ENCODE measurements around the gene ZNF618. TPM values are rescaled to one million over a fixed set of nuclear protein-coding genes. Genes with fewer than 3 reads are reported as not detected.

The ZNF618 gene
- total and polyA plus RNA-seq, 2 experiments from 2014 or later: 2.3 to 5.1 TPM

DNA sequence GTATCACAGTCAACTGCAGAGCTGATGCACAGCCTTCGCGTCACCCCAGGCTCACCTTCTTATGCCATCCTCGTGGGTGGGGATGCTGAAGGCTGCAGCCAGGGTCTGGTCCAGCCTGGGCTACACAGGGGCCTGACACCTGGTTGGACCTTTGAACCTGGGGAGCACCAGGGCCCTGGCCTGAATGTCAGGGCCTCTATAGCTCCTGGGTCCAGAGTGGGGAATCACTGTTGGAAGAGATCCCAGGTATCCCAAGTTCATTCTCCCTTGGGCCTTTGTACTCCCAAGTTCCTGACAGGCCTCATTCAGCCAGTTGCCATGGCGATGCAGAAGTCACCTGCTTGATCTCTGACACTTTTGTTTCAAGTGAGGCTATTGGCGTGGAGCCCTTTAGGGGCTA lies 43.8 kb downstream of the ZNF618 start:
- H4K20me1 ChIP-seq (ENCODE audit: insufficient read depth): no peaks in the 10 kb centered on the region
- WGBS, 2 experiments (ENCODE audit: low coverage in 1 of 2, low lambda C conversion rate in 2 of 2, missing lambda C conversion rate in 2 of 2): 99 to 100% methylated on average over 5 of the region's 5 CpGs
- H3F3A ChIP-seq (ENCODE audit: insufficient read depth): 0 out of 2 replicates have a peak, but pooled peaks cover 4% of the 10 kb centered on the region

DNA sequence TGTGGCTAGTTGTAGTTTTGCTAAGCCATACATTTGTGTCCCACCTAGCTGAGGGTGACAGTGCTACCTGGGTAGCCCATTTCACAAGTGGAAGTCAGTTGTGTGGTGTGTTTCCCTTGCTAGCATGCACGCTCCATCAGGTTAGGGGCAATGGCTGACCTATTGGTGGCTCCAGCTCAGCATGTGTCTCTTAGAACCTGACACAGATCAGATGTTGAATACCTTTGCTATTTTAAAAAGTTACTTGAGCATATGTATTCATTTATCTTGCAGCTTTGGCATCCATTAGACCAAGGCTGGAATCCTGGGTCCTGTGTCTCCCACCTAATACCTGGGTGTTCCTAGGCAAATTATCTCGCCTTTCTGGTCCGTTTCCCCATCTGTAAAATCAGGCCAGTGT lies 44.8 kb downstream of the ZNF618 start:
- H3K79me2 ChIP-seq (ENCODE audit: insufficient read depth): peaks cover 62% of the 10 kb centered on the region
- TF ChIP-seq EZH2phosphoT487 (IDR thresholded peaks at IDR 0.05; ENCODE audit: insufficient read depth, low read depth) (no peak), EZH2 (IDR thresholded peaks at IDR 0.05; ENCODE audit: insufficient read depth, poor library complexity, severe bottlenecking) (no peak)
- no peak overlapping the region for H3K4me2 ChIP-seq (ENCODE audit: unreplicated experiment)
- DNase-seq: no peak
- no peaks in the 10 kb centered on the region for H3K36me3 ChIP-seq (ENCODE audit: low read depth)
- no peaks in the 10 kb centered on the region for H3K9me3 ChIP-seq (ENCODE audit: low read depth)
- no peak overlapping the region for H3K9ac ChIP-seq
- H3K4me3 ChIP-seq: no peak overlapping the region
- H2AFZ ChIP-seq: no peak overlapping the region
- no peaks in the 10 kb centered on the region for H4K20me1 ChIP-seq (ENCODE audit: insufficient read depth)
- H3F3A ChIP-seq (ENCODE audit: insufficient read depth): 0 out of 2 replicates have a peak, but pooled peaks cover 4% of the 10 kb centered on the region
- no peaks in the 10 kb centered on the region for H3K4me1 ChIP-seq (ENCODE audit: insufficient read depth)
- no peaks in the 10 kb centered on the region for H3K27me3 ChIP-seq (replicated peaks; ENCODE audit: insufficient read depth)
- no peak overlapping the region for H3K27ac ChIP-seq
- no peaks in the 10 kb centered on the region for H3K9me2 ChIP-seq (ENCODE audit: insufficient read depth)
- in situ Hi-C loops (cut with MboI): no loop called here
- 94 to 99% methylated on average over 3 of the region's 3 CpGs for whole genome bisulfite sequencing, 2 experiments (ENCODE audit: low coverage in 1 of 2, low lambda C conversion rate in 2 of 2, missing lambda C conversion rate in 2 of 2)

More for the DNA sequence above, 43.8 kb downstream of the ZNF618 start:
- H3K27me3 ChIP-seq (replicated peaks; ENCODE audit: insufficient read depth): no peaks in the 10 kb centered on the region
- TF ChIP-seq EZH2 (IDR thresholded peaks at IDR 0.05; ENCODE audit: insufficient read depth, poor library complexity, severe bottlenecking): no peak
- TF ChIP-seq EZH2phosphoT487 (IDR thresholded peaks at IDR 0.05; ENCODE audit: insufficient read depth, low read depth): no peak
- no peak for DNase-seq
- in situ Hi-C loops (cut with MboI): no loop called here
- H3K36me3 ChIP-seq (ENCODE audit: low read depth): no peaks in the 10 kb centered on the region
- no peaks in the 10 kb centered on the region for H3K4me1 ChIP-seq (ENCODE audit: insufficient read depth)
- H3K9me3 ChIP-seq (ENCODE audit: low read depth): no peaks in the 10 kb centered on the region
- no peak overlapping the region for H3K4me2 ChIP-seq (ENCODE audit: unreplicated experiment)
- no peak overlapping the region for H3K27ac ChIP-seq
- H2AFZ ChIP-seq: no peak overlapping the region
- no peak overlapping the region for H3K9ac ChIP-seq
- H3K79me2 ChIP-seq (ENCODE audit: insufficient read depth): peaks cover 53% of the 10 kb centered on the region
- H3K4me3 ChIP-seq: no peak overlapping the region
- no peaks in the 10 kb centered on the region for H3K9me2 ChIP-seq (ENCODE audit: insufficient read depth)

DNA sequence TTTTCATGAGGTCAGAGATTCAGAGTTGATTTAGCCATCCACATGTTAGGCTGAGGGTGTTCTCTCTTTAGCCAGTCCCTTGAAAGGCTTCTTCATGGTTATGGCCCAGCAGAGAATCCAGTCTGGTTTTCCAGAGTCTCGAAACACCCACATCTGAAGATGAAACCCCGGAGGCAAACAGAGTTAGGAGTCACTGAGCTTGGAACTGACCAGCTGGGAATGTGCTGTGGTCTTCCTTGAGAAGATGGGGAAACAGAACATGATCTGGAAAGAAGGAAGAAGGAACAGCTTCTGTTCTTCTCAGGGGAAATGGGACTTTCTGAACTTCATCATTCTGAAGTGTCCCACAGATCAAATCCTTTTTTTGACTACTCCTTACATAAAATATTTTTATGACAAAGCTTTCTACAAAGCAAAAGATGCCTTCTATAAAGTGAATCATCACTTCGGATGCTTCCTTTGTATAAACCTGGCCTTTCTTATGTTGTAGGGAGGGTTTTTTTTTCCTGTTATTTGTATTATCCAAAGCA lies 45.4 kb downstream of the ZNF618 start:
- H3F3A ChIP-seq (ENCODE audit: insufficient read depth): 0 out of 2 replicates have a peak, but pooled peaks cover 4% of the 10 kb centered on the region
- no peak overlapping the region for H3K4me2 ChIP-seq (ENCODE audit: unreplicated experiment)
- H3K9ac ChIP-seq: no peak overlapping the region
- TF ChIP-seq EZH2 (IDR thresholded peaks at IDR 0.05; ENCODE audit: insufficient read depth, poor library complexity, severe bottlenecking) (no peak), EZH2phosphoT487 (IDR thresholded peaks at IDR 0.05; ENCODE audit: insufficient read depth, low read depth) (no peak)
- no peaks in the 10 kb centered on the region for H4K20me1 ChIP-seq (ENCODE audit: insufficient read depth)
- H2AFZ ChIP-seq: no peak overlapping the region
- H3K9me3 ChIP-seq (ENCODE audit: low read depth): no peaks in the 10 kb centered on the region
- H3K36me3 ChIP-seq (ENCODE audit: low read depth): no peaks in the 10 kb centered on the region
- 95 to 100% methylated on average over 3 of the region's 3 CpGs for WGBS, 2 experiments (ENCODE audit: low coverage in 1 of 2, low lambda C conversion rate in 2 of 2, missing lambda C conversion rate in 2 of 2)
- no peaks in the 10 kb centered on the region for H3K27me3 ChIP-seq (replicated peaks; ENCODE audit: insufficient read depth)
- in situ Hi-C loops (cut with MboI): no loop called here
- no peak overlapping the region for H3K27ac ChIP-seq
- H3K4me1 ChIP-seq (ENCODE audit: insufficient read depth): no peaks in the 10 kb centered on the region
- H3K9me2 ChIP-seq (ENCODE audit: insufficient read depth): no peaks in the 10 kb centered on the region
- DNase-seq: no peak
- no peak overlapping the region for H3K4me3 ChIP-seq
- peaks cover 68% of the 10 kb centered on the region for H3K79me2 ChIP-seq (ENCODE audit: insufficient read depth)

DNA sequence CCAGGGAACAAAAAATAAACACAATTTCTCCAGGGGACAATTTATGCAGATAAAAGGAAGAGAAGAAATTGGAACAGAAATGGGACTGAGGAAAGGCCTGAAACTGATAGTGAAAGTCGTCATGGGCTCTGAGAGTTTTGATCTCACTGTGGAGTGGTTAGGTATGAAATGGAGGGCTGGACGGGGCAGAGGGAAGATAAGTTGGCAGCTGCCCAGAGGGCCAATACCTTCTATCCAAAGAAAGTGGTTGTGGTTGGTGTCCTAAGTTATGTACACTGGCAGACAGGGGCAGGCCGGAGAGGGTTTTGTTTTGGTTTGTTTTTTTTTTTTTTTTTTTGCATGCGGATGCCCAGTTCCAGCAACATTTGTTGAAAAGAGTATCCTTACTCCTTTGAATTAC lies 46.1 kb downstream of the ZNF618 start:
- 95 to 98% methylated on average over 4 of the region's 4 CpGs for WGBS, 2 experiments (ENCODE audit: low coverage in 1 of 2, low lambda C conversion rate in 2 of 2, missing lambda C conversion rate in 2 of 2)
- no peak for DNase-seq
- H3K9me3 ChIP-seq (ENCODE audit: low read depth): no peaks in the 10 kb centered on the region
- no peak overlapping the region for H3K27ac ChIP-seq
- peaks cover 75% of the 10 kb centered on the region for H3K79me2 ChIP-seq (ENCODE audit: insufficient read depth)
- no peaks in the 10 kb centered on the region for H4K20me1 ChIP-seq (ENCODE audit: insufficient read depth)
- no peak overlapping the region for H3K9ac ChIP-seq
- H3K36me3 ChIP-seq (ENCODE audit: low read depth): no peaks in the 10 kb centered on the region
- in situ Hi-C loops (cut with MboI): no loop called here
- no peaks in the 10 kb centered on the region for H3K9me2 ChIP-seq (ENCODE audit: insufficient read depth)
- H3K4me1 ChIP-seq (ENCODE audit: insufficient read depth): no peaks in the 10 kb centered on the region
- H2AFZ ChIP-seq: no peak overlapping the region
- H3K4me3 ChIP-seq: no peak overlapping the region
- 0 out of 2 replicates have a peak, but pooled peaks cover 4% of the 10 kb centered on the region for H3F3A ChIP-seq (ENCODE audit: insufficient read depth)
- no peaks in the 10 kb centered on the region for H3K27me3 ChIP-seq (replicated peaks; ENCODE audit: insufficient read depth)
- no peak overlapping the region for H3K4me2 ChIP-seq (ENCODE audit: unreplicated experiment)
- no peak for TF ChIP-seq EZH2 (IDR thresholded peaks at IDR 0.05; ENCODE audit: insufficient read depth, poor library complexity, severe bottlenecking)
- TF ChIP-seq EZH2phosphoT487 (IDR thresholded peaks at IDR 0.05; ENCODE audit: insufficient read depth, low read depth): no peak
